ENCODE data around the gene MYL7. TPM values are rescaled to one million over a fixed set of nuclear protein-coding genes. Genes with fewer than 3 reads are reported as not detected.

MYL7 gene
- total RNA-seq, 1 experiment from 2014 or later, result not detected

- no peaks in the 10 kb centered on the region for H3K27me3 ChIP-seq (ENCODE audit: insufficient read depth, low read length)
- RAD21 ChIA-PET (ENCODE audit: low non-redundant PET in 1 of 2, low total read pairs in 2 of 2, uncharacterized antibody in 2 of 2, unreplicated experiment in 2 of 2), result no interaction called here
- no peak for ATAC-seq
- no peaks in the 10 kb centered on the region for H3K9me2 ChIP-seq (ENCODE audit: insufficient read depth)
- DNase-seq (ENCODE audit: low read depth, low spot score), result no peak
- H4K20me1 ChIP-seq (ENCODE audit: insufficient read depth), result no peaks in the 10 kb centered on the region
- H3K79me2 ChIP-seq (ENCODE audit: insufficient read depth, low read length), result no peaks in the 10 kb centered on the region
- H3K4me2 ChIP-seq (ENCODE audit: low read length), result no peak overlapping the region
- no peak overlapping the region for H3K9ac ChIP-seq (ENCODE audit: low read length)
- intact Hi-C loops (cut with micrococcal nuclease), result no loop called here
- no peak for TF ChIP-seq ELF1 (IDR thresholded peaks at IDR 0.05; ENCODE audit: borderline replicate concordance, low read depth)
- TF ChIP-seq FOSL1 (IDR thresholded peaks at IDR 0.05; ENCODE audit: low read depth), result no peak
- TF ChIP-seq EGR1 (IDR thresholded peaks at IDR 0.05; ENCODE audit: low read depth), result no peak
- no peak for TF ChIP-seq REST (IDR thresholded peaks at IDR 0.05; ENCODE audit: low read depth)
- TF ChIP-seq, protein P1, sequence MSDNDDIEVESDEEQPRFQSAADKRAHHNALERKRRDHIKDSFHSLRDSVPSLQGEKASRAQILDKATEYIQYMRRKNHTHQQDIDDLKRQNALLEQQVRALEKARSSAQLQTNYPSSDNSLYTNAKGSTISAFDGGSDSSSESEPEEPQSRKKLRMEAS (IDR thresholded peaks at IDR 0.05), result no peak
- TF ChIP-seq RAD21 (IDR thresholded peaks at IDR 0.05; ENCODE audit: low read depth), result no peak
- no peak for TF ChIP-seq ZFX (IDR thresholded peaks at IDR 0.05)
- TF ChIP-seq CEBPB (IDR thresholded peaks at IDR 0.05; ENCODE audit: low read depth), result no peak
- no peak for TF ChIP-seq CBX3 (IDR thresholded peaks at IDR 0.05; ENCODE audit: low read depth)
- no peak for TF ChIP-seq SRF (IDR thresholded peaks at IDR 0.05; ENCODE audit: low read depth)
- no peak for TF ChIP-seq EZH2phosphoT487 (IDR thresholded peaks at IDR 0.05; ENCODE audit: borderline replicate concordance)
- TF ChIP-seq EZH2 (IDR thresholded peaks at IDR 0.05), result no peak
- no peak for TF ChIP-seq ZBTB33 (IDR thresholded peaks at IDR 0.05; ENCODE audit: extremely low read depth, insufficient replicate concordance, low read length)
- TF ChIP-seq, protein P2, sequence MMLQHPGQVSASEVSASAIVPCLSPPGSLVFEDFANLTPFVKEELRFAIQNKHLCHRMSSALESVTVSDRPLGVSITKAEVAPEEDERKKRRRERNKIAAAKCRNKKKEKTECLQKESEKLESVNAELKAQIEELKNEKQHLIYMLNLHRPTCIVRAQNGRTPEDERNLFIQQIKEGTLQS (IDR thresholded peaks at IDR 0.05), result no peak
- no peak for TF ChIP-seq POLR2AphosphoS5 (IDR thresholded peaks at IDR 0.05; ENCODE audit: low read depth, low read length)
- no peak for TF ChIP-seq YY1 (IDR thresholded peaks at IDR 0.05; ENCODE audit: extremely low read depth, insufficient replicate concordance, low read depth, low read length)
- TF ChIP-seq JUND (IDR thresholded peaks at IDR 0.05), result no peak
- no peak for TF ChIP-seq SP1 (IDR thresholded peaks at IDR 0.05; ENCODE audit: low read depth)
- TF ChIP-seq SIN3A (IDR thresholded peaks at IDR 0.05; ENCODE audit: low read depth), result no peak
- H3K36me3 ChIP-seq (ENCODE audit: control insufficient read depth in 1 of 2, insufficient read depth in 2 of 2, low read length in 2 of 2), result no peaks in the 10 kb centered on the region
- no peaks in the 10 kb centered on the region for H3K4me1 ChIP-seq (ENCODE audit: control insufficient read depth in 1 of 2, insufficient read depth in 2 of 2, low read length in 2 of 2)
- no TSS peak for BruUV-seq (replicated peaks)
- POLR2A ChIA-PET, result no interaction called here
- H3K27ac ChIP-seq (ENCODE audit: low read depth, low read length), result no peak overlapping the region
- H2AFZ ChIP-seq (ENCODE audit: low read depth, low read length, poor library complexity, severe bottlenecking), result no peak overlapping the region
- H3K4me3 ChIP-seq (replicated peaks in 1 of 2; ENCODE audit: low read depth in 1 of 2, low read length in 2 of 2), result no peak overlapping the region
- CTCF ChIA-PET, result no interaction called here
- no peaks in the 10 kb centered on the region for H3K9me3 ChIP-seq (ENCODE audit: control insufficient read depth in 1 of 2, insufficient read depth in 1 of 2, low read depth in 1 of 2, low read length in 2 of 2)
Measured at GRCh38 chr7:44138698-44139097, 2.4 kb downstream of the MYL7 start.

Measured in HCT116 (cell line).